Stimulated activated CD4-positive, alpha-beta T cell treated with anti-CD3 and anti-CD28 coated beads, Interleukin-12 subunit alpha, Interleukin-12 subunit beta, amount 100 ng/mL, for 24 hours (primary cell): ENCODE measurements around the gene VPS4A.
"Not testable (repeated sequence)": the region's sequence is repeated elsewhere in the genome, so short reads cannot be mapped to it uniquely, and the experiment has no call there.

ENCODE experiments used
- DNase-seq, 2 experiments: peaks; one replicate each; pipeline ENCODE4 v3.0.0-alpha.2; 2020; ENCODE audit warnings: low read depth in 2 of 2

VPS4A gene

DNA sequence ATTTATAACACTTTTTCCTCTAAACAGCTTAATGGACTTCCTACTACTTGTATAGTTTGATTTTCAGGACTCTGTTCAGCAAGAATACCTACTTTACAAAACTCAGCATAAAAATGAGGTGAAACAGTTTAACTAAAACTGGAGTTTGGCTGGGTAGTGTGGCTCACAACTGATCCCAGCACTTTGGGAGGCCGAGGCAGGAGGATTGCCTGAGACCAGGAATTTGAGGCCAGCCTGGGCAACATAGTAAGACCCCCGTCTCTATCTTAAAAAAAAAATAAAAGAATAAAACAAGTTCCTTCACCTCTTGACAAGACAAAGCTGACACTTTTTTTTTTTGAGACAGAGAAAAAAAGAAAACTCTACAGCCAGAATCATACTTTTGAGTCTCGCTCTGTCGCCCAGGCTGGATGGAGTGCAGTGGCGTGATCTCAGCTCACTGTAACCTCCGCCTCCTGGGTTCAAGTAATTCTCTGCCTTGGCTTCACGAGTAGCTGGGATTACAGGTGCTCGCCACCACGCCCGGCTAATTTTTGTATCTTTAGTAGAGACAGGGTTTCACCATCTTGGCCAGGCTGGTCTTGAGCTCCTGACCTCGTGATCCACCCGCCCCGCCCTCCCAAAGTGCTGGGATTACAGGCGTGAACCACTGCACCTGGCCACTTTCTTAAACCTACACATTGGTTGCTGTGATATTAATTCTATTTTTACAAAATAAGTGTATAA lies 16.6 kb downstream of the VPS4A start:
- no peak for DNase-seq

GRCh38 chr16:69328854-69329316 lies 17.7 kb downstream of the VPS4A start:
- DNase-seq, result no peak

GRCh38 chr16:69329369-69330285 lies 18.5 kb downstream of the VPS4A start:
- peak; percentile 15 to 28 for DNase-seq

DNA sequence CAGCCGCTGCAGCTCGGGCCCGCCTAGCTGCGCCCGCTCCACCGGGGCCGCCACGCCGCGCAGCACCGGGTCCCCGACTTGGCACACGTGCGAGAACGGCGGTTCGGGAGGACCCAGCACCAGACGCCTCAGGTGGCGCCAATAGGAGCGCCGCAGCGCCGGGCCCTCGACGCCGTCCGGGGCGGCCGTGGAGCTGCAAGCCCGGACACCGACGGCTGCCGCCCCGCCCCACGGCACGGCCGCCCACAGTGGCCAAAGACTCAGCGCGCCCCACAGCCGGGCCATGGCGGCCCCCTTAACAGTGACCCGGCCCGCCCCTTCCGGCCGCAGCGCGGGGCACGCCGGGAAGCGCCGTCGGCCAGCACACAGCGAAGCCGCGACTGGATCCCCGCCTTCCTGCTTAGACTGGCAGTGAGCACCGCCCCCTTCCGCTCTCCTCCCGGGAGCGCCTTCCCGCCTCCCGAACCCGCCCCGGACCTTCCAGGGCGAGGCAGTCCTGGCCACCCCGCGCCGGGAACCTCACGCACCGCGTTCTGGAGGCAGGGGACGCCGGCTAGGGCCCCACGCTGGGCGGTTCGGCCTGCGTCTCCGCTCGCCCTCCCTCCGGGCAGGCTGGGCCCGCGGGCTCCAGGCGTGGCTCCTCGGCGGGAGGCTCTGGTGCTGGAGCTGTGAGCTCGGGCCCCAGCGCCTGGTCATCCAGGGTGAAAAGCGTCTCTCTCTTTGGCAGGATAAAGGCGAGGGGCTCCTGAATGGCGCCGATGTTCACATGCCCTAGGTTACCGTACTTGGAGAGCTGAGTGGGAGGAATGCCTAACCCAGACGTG lies 19.3 kb downstream of the VPS4A start, which contains the start of gene PDF:
TSS of gene PDF (minus strand) at position 303 of the 824 bp plus-strand sequence. CDS start at position 285, 18 bp downstream.
- peak; percentile 78 to 86 for DNase-seq

DNA sequence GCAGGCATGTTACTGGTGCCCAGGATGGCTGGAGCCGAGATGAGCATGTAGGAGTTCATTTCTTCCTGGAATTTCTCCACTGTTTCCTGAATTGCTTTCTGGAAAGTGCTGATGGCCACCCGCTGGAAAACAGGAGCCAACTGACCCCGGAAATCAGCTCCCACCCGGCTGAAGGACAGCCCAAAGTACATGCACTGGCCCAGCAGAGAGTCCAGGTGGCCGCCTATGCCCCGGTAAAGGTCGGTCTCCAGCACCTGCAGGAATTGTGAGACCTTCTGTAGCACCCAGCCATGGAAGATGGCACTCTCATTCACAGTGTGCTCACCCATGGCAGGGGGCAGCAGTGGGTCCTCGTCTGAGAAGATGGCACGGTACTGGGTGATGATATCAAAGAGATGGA lies 23.5 kb downstream of the VPS4A start:
- no peak for DNase-seq

- DNase-seq, result no peak
Measured at GRCh38 chr16:69338557-69339288, 27.6 kb downstream of the VPS4A start.

DNA sequence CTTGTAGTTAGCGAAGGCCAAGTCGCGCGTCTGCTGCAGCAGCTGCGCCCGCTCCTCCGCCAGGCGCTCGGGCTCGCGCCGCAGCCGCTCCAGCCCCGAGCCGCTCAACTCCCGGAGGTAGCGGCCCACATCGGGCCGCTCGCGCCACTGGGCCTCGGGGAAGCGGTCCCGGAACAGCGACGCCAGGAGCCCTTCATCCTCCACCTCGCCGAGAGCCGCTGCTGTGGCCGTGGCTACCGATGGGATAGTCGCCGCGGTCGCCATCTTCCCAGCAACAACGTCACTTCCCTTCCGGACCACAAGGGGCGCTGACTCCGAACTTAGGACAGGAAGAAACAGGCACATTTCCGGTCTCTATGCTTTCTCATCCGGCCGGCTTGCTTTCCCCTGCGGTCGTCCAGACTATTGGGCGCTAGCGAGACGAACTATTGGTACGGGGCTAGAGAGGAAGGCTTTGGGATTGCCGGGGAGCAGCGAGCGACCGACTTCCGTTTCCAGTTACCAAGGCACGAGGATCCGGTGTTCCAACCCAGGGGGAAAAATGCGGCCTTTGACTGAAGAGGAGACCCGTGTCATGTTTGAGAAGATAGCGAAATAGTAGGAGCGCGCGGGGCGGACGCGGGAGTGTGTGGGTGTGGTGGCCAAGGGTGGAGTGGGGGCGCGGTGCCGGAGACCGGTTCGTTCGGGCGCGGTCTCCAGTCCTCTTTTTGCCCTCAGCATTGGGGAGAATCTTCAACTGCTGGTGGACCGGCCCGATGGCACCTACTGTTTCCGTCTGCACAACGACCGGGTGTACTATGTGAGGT lies 28.3 kb downstream of the VPS4A start, which contains the start of the genes COG8 and NIP7:
TSS of gene COG8 (minus strand) at position 276 of the 806 bp plus-strand sequence. CDS start at position 264, 12 bp downstream.
TSS of gene NIP7 (plus strand) at position 484 of the 806 bp plus-strand sequence. CDS start at position 542, 58 bp downstream.
- DNase-seq, result peak; percentile 85 to 92

- DNase-seq, result peak in 1 of 2 experiments; percentile 33
Measured at GRCh38 chr16:69340095-69340644, 29.0 kb downstream of the VPS4A start.

DNA sequence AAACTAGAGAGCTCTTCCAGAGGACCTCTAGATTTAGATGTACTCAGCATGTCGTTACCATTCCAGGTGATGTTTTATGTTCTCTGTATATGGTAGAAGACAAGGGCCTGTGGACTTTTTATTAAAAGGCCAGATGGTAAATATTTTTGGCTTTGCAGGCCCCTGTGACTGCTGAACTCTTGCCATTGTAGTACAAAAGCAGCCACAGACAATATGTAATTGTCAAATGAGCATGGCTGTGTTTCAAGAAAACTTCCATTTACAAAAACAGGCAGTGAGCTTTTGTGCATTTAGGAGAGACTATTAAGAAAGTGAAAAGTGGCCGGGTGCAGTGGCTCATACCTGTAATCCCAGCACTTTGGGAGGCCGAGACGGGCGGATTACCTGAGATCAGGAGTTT lies 33.0 kb downstream of the VPS4A start:
- no peak for DNase-seq

DNA sequence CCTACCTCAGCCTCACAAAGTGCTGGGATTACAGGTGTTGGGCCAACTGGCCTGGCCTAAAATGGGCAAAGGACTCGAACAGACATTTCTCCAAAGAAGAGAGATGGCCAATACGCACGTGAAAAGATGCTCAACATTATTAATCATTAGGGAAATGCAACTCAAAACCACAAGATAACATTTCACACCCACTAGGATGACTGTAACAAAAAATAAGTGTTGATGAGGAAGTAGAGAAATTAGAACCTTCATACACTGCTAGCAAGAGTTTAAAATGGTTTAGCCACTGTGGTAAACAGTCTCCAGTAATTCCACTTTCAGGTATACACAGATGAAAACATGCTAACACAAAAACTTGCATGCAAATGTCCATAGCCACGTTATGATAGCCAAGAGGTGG lies 34.8 kb downstream of the VPS4A start:
- DNase-seq, result no peak

GRCh38 chr16:69346683-69347082 lies 35.5 kb downstream of the VPS4A start:
- no peak for DNase-seq

- DNase-seq, result no peak
Measured at GRCh38 chr16:69348222-69348621, 37.1 kb downstream of the VPS4A start.

DNA sequence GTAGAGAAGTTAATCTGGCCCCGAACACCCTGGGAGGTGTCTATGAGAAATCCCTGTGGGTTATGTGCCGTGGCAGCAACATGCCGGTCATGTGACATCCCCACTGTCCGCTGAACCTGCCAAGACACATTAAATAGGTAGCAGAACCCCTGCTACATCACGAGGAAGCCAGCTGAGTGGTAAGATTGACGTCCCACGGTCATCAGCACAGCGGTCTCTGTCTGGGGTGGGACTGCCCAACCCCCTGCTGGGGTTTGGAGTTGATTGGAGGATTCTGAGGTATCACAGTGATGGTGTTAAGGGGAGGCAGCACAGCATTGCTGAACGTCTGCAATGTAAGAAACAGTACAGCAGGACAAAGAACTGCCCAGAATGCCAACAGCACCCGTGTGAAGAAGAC lies 38.4 kb downstream of the VPS4A start:
- DNase-seq, result no peak

GRCh38 chr16:69350536-69351133 lies 39.5 kb downstream of the VPS4A start:
- DNase-seq, result no peak

GRCh38 chr16:69351309-69352027 lies 40.3 kb downstream of the VPS4A start, which contains the start of gene TMED6:
TMED6 (minus strand) TSS chr16:69351786; CDS start chr16:69351753, 33 bp downstream.
- DNase-seq, result no peak

DNA sequence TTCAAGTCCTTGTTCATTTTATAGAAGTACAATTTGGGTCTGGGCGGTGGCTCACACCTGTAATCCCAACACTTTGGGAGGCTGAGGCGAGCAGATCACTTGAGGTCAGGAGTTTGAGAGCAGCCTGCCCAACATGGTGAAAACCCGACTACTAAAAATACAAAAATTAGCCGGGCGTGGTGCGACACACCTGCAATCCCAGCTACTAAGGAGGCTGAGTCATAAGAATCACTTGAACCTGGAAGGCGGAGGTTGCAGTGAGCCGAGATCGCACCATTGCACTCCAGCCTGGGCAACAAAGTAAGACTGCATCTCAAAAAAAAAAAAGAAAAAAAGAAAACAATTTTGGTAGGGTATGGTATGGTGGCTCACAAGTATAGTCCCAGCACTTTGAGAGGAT lies 48.9 kb downstream of the VPS4A start:
- not testable (repeated sequence) for DNase-seq

DNA sequence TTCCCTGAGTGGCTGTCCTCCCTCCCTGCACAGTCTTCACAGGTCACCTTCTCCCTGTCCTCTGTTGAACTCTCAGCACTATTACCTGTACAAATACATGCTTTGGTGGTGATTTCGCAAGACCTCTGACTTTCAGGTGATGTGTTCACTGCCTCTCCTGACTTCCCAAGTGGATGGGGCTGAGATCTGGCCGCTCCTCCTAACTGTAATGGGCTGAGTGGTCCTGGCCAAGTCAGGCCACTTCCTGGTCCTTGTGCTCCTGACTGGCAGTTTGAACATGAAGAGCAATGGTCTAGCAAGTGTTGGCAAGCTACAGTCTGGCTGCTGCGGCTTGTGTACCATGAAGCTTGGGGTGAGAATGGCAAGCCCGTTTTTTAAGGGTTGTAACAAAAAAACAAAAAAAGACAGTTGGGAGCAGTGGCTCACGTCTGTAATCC lies 52.1 kb downstream of the VPS4A start:
- no peak for DNase-seq

DNA sequence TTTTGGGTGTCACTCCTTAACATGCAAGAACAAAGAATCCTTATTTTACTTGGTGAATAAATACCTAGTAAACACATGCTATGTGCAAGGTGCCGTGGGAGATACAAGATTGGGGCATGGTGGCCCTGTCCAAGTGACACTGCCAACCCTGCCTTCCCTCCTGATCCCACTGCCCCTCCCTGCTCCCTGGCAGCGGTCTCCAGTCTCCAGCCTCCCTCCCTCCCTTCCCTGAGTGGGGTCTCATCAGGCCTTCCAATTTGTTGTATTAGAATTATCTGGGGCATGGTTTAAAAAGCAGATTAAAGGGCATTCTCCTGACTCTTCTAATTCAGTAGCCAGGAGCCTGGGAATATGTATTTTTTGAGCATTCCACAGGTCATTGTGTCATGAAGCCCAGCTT lies 52.9 kb downstream of the VPS4A start:
- no peak for DNase-seq
